Upper lobe of left lung (tissue), 6 donors: ENCODE data around the gene SRSF2. TPM values are rescaled to one million over a fixed set of nuclear protein-coding genes. Genes with fewer than 3 reads are reported as not detected.
"Not testable (repeated sequence)": the region's sequence is repeated elsewhere in the genome, so short reads cannot be mapped to it uniquely, and the experiment has no call there.

Source experiments
- ATAC-seq, 2 donors: fragments of 200-7000 bp; cut with Tn5 transposase; one replicate each; pipeline ENCODE4 v1.9.1; 2022; ENCODE audit warnings: mild to moderate bottlenecking in 2 of 2, moderate library complexity in 2 of 2; ENCODE audit not compliant: low FRiP score in 2 of 2
- DNase-seq, 2 donors: peaks; one replicate each; pipeline ENCODE4 v3.0.0-alpha.2; 2019 to 2020
- H3K27ac ChIP-seq, 4 donors: fragments of 200-600 bp; sonication (generic); one replicate each; pipeline ENCODE4 v1.5.1; 2016 to 2019
- H3K27me3 ChIP-seq, 4 donors: fragments of 200-600 bp; sonication (generic); one replicate each; pipeline ENCODE4 v1.5.1; 2017 to 2019
- H3K36me3 ChIP-seq, 4 donors: fragments of 200-600 bp; sonication (generic); one replicate each; pipeline ENCODE4 v1.5.1; 2016 to 2019
- H3K4me1 ChIP-seq, 4 donors: fragments of 200-600 bp; sonication (generic); one replicate each; pipeline ENCODE4 v1.5.1; 2018 to 2019
- H3K4me3 ChIP-seq, 4 donors: fragments of 200-600 bp; sonication (generic); one replicate each; pipeline ENCODE4 v1.5.1; 2017 to 2019; ENCODE audit warnings: mild to moderate bottlenecking in 2 of 4, moderate library complexity in 1 of 4
- H3K9me3 ChIP-seq, 4 donors: fragments of 200-600 bp; sonication (generic); one replicate each; pipeline ENCODE4 v1.5.1; 2018 to 2019
- EP300 ChIP-seq, 4 donors: sonication (generic); formaldehyde crosslinking; IDR thresholded peaks; one replicate each; pipeline ENCODE4 v1.5.1; 2017; ENCODE audit warnings: antibody characterized with exemption in 4 of 4, control low read depth in 2 of 4
- POLR2A ChIP-seq, 4 donors: fragments of 450-650 bp; IDR thresholded peaks; one replicate each; pipeline ENCODE4 v1.5.1; 2016 to 2017; ENCODE audit warnings: antibody characterized with exemption in 4 of 4, mild to moderate bottlenecking in 2 of 4
- POLR2AphosphoS5 ChIP-seq, 2 donors: sonication (generic); formaldehyde crosslinking; IDR thresholded peaks; one replicate each; pipeline ENCODE4 v1.5.1; 2017; ENCODE audit warnings: antibody characterized with exemption in 2 of 2
- WGBS, 2 donors: methylation state at CpG; one replicate each; pipeline ENCODE4 v1.1.5; 2017 to 2018; 5-methylcytosine and 5-hydroxymethylcytosine counted together
- total RNA-seq, 6 donors: library from RNA; depleted of rRNA in 4 of 6; stranded (reverse); fragments of >200 nt in 4 of 6; gene quantifications; one replicate each; pipeline versions ENCODE4 v1.1.0 to v1.2.1, GENCODE V29; 2016 to 2021
- TF ChIP-seq, protein P1 (sequence below), 6 experiments: fragments of 450-650 bp in 4 of 6; fragments of 200-600 bp in 2 of 6; sonication (generic) in 2 of 6; IDR thresholded peaks; one replicate each; pipeline ENCODE4 v1.5.1; 2016 to 2019; ENCODE audit warnings: antibody characterized with exemption in 6 of 6
- donor health status: DM: no; HTN: no; CAD: no; lungs with moderate emphysema.
- donor health status: DM: no; HTN: yes; CAD: no; lungs with severe emphysema.

The SRSF2 gene
- total RNA-seq, 6 donors from 2014 or later, result 133 to 454 (median 211) TPM

DNA sequence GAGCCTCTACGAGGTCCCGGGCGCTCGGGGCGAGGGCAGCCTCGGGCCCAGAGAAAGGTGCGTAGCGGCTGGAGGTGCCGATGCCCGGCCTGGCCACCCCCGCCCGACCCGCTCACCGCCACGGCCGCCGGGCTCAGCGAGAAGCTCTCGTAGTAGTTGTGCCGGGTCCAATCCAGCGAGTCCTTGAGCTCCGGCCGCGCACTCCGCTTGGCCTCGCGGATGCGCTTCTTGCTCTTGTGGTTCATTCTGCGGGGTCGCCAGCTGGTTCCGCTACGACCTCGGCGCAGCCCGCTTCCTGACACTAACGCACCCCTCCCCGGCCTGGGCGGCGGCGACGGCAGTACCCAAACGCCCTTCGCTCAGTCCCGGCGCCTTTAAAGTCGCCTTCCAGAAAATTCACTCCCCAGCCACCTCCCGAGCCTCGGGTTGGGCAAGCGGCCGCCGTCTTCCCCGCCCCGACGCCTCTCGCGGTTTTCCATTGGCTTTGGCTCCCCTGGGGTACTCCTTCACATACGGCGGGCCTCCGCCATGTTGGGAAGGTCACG lies 10.8 kb downstream of the SRSF2 start, which contains the start of gene JMJD6:
Gene JMJD6, minus strand, starts transcription at position 376 of the 545 bp plus-strand sequence. Its CDS starts 131 bp downstream, at position 245.
- peaks cover 26 to 56% (median 36%) of the 10 kb centered on the region in 4 donors for H3K36me3 ChIP-seq
- H3K27ac ChIP-seq, result peak within 1 kb of the TSS; percentile 97 to 100 (median 99)
- TF ChIP-seq EP300 (IDR thresholded peaks at IDR 0.05) (peak in 1 of 4 donors; percentile 59), POLR2AphosphoS5 (IDR thresholded peaks at IDR 0.05) (peak; percentile 81 to 93), POLR2A (IDR thresholded peaks at IDR 0.05) (peak; percentile 73 to 97 (median 92))
- TF ChIP-seq, protein P1, sequence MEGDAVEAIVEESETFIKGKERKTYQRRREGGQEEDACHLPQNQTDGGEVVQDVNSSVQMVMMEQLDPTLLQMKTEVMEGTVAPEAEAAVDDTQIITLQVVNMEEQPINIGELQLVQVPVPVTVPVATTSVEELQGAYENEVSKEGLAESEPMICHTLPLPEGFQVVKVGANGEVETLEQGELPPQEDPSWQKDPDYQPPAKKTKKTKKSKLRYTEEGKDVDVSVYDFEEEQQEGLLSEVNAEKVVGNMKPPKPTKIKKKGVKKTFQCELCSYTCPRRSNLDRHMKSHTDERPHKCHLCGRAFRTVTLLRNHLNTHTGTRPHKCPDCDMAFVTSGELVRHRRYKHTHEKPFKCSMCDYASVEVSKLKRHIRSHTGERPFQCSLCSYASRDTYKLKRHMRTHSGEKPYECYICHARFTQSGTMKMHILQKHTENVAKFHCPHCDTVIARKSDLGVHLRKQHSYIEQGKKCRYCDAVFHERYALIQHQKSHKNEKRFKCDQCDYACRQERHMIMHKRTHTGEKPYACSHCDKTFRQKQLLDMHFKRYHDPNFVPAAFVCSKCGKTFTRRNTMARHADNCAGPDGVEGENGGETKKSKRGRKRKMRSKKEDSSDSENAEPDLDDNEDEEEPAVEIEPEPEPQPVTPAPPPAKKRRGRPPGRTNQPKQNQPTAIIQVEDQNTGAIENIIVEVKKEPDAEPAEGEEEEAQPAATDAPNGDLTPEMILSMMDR (IDR thresholded peaks at IDR 0.05), result peak in 1 of 6 experiments; percentile 29
- H3K4me3 ChIP-seq, result peak within 1 kb of the TSS; percentile 81 to 95 (median 84)
- no peaks in the 10 kb centered on the region for H3K9me3 ChIP-seq
- no peaks in the 10 kb centered on the region for H3K27me3 ChIP-seq
- peak; percentile 96 to 97 for DNase-seq
- H3K4me1 ChIP-seq, result peaks cover 29 to 68% (median 47%) of the 10 kb centered on the region in 4 donors
- ATAC-seq, result peak; percentile 96 to 97
- WGBS, 2 donors, result 0 to 1% methylated on average over 18 to 28 of the region's 60 CpGs

DNA sequence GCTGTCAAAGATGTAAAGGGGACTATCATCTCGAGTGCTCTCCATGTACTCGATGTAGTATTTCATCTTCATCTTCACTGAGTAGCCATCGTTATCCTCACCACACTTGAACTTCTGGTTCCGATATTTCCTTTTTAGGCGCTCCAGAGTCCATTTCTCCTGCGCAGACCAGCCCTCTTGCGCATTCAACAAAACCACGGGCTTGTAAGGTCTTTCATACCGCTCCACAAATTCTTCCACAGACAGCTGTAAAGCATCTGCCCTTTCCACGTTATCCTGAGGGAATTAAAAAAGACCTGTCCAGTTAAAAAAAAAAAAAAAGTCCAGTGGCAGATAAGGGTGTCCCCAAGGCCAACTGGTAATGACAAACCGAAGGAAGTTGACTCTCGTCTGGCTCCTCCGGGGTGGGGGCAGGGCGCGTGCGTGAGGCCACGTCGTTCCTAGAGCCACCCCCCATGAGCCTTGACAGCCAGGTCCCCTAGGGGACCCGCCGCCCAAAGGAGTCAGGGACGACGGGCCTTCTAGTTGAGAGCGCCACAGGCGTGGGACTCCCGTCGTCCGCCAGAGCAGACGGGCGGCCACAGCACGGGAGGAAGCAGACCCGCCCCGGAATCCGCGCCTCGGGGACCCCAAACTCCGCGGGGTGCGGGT lies 11.4 kb downstream of the SRSF2 start:
- 6 to 9% methylated on average over 20 to 32 of the region's 38 CpGs for WGBS, 2 donors

DNA sequence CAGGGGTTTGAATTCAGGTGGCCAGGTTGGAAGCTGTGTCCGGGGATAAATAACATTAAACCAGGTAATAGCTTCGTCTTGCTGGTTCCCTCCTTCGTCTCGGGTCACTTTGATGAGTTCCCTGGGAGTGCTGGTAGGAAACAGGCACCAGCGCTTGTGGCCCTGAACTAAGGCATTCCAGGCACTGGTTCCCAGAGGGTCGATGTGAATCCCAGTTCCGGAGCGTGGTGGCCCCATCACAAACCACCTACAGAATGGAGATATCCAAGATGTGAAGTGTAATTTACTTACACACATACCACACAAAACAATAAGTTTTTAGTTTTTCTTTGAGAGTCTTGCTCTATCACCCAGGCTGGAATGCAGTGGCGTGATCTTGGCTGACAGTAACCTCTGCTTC lies 13.3 kb downstream of the SRSF2 start:
- Histone ChIP-seq H3K36me3 (peaks cover 47 to 64% (median 55%) of the 10 kb centered on the region in 4 donors), H3K9me3 (no peaks in the 10 kb centered on the region), H3K4me3 (no peak overlapping the region), H3K27me3 (no peaks in the 10 kb centered on the region), H3K4me1 (peaks cover 29 to 52% (median 38%) of the 10 kb centered on the region in 4 donors), H3K27ac (no peak overlapping the region)
- 96 to 97% methylated on average over 9 of the region's 9 CpGs for WGBS, 2 donors
- DNase-seq (no peak), ATAC-seq (no peak)
- TF ChIP-seq POLR2AphosphoS5 (IDR thresholded peaks at IDR 0.05) (no peak), EP300 (IDR thresholded peaks at IDR 0.05) (no peak), POLR2A (IDR thresholded peaks at IDR 0.05) (no peak)
- TF ChIP-seq, protein P1 (IDR thresholded peaks at IDR 0.05), result no peak

More for the DNA sequence above, 11.4 kb downstream of the SRSF2 start:
- H3K4me3 ChIP-seq, result peak overlapping the region; percentile 81 to 91 (median 84)
- TF ChIP-seq, protein P1 (IDR thresholded peaks at IDR 0.05), result peak in 1 of 6 experiments; percentile 4
- TF ChIP-seq POLR2AphosphoS5 (IDR thresholded peaks at IDR 0.05) (peak; percentile 44 to 58), POLR2A (IDR thresholded peaks at IDR 0.05) (peak in 1 of 4 donors; percentile 27), EP300 (IDR thresholded peaks at IDR 0.05) (no peak)
- peak overlapping the region; percentile 97 to 100 (median 99) for H3K27ac ChIP-seq
- no peaks in the 10 kb centered on the region for H3K9me3 ChIP-seq
- H3K27me3 ChIP-seq, result no peaks in the 10 kb centered on the region
- peaks cover 29 to 65% (median 43%) of the 10 kb centered on the region in 4 donors for H3K4me1 ChIP-seq
- peak; percentile 88 to 94 for DNase-seq
- H3K36me3 ChIP-seq, result peaks cover 29 to 56% (median 38%) of the 10 kb centered on the region in 4 donors
- peak; percentile 63 to 77 for ATAC-seq

DNA sequence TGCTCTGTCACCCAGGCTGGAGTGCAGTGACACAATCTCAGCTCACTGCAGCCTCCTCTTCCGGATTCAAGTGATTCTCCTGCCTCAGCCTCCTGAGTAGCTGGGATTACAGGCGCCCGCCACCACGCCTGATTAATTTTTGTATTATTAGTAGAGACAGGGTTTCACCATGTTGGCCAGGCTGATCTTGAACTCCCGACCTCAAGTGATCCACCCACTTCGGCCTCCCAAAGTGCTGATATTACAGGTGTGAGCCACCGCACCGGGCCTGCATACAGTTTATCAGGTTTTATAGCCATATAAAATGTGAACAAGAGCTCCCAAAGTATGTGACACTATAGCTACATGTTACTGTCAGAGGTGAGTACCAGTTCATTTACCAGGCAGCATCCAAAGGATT lies 14.2 kb downstream of the SRSF2 start:
- H3K9me3 ChIP-seq, ATAC-seq, H3K27me3 ChIP-seq, H3K4me3 ChIP-seq, H3K27ac ChIP-seq, DNase-seq: not testable (repeated sequence)
- H3K4me1 ChIP-seq, result peaks cover 28 to 43% (median 30%) of the 10 kb centered on the region in 4 donors
- 95 to 96% methylated on average over 8 of the region's 8 CpGs for WGBS, 2 donors
- peaks cover 53 to 73% (median 63%) of the 10 kb centered on the region in 4 donors for H3K36me3 ChIP-seq

DNA sequence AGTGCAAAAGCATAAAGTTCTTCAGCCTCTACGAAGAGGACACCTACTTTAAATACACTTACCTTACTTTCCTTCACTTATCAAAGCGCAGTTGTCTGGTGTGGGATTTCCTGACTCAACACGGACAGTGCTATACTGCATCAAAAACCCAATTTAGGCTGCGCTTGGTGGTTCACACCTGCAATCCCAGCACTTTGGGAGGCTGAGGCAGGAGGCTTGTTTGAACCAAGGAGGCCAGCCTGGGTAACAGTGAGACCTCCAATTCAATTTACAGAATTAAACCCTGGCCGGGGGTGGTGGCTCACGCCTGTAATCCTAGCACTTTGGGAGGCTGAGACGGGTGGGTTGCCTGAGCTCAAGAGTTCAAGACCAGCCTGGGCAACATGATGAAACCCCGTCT lies 14.9 kb downstream of the SRSF2 start:
- ATAC-seq (no peak), DNase-seq (no peak)
- TF ChIP-seq, protein P1 (IDR thresholded peaks at IDR 0.05), result no peak
- TF ChIP-seq POLR2A (IDR thresholded peaks at IDR 0.05) (no peak), EP300 (IDR thresholded peaks at IDR 0.05) (no peak), POLR2AphosphoS5 (IDR thresholded peaks at IDR 0.05) (no peak)
- H3K4me3 ChIP-seq, result no peak overlapping the region
- H3K36me3 ChIP-seq, result peaks cover 53 to 80% (median 70%) of the 10 kb centered on the region in 4 donors
- 96 to 98% methylated on average over 8 of the region's 8 CpGs for WGBS, 2 donors
- no peak overlapping the region for H3K27ac ChIP-seq
- no peaks in the 10 kb centered on the region for H3K27me3 ChIP-seq
- H3K9me3 ChIP-seq, result no peaks in the 10 kb centered on the region
- H3K4me1 ChIP-seq, result peaks cover 21 to 38% (median 24%) of the 10 kb centered on the region in 4 donors
